GM21619 (cell line): Measurements from ENCODE around the gene SECISBP2.
"Not testable (repeated sequence)": the region's sequence is repeated elsewhere in the genome, so short reads cannot be mapped to it uniquely, and the experiment has no call there.

Source experiments
- ATAC-seq: cut with Tn5 transposase; IDR thresholded peaks from one replicate; pipeline ENCODE4 v1.9.1; 2021; ENCODE audit not compliant: unreplicated experiment

Gene SECISBP2

DNA sequence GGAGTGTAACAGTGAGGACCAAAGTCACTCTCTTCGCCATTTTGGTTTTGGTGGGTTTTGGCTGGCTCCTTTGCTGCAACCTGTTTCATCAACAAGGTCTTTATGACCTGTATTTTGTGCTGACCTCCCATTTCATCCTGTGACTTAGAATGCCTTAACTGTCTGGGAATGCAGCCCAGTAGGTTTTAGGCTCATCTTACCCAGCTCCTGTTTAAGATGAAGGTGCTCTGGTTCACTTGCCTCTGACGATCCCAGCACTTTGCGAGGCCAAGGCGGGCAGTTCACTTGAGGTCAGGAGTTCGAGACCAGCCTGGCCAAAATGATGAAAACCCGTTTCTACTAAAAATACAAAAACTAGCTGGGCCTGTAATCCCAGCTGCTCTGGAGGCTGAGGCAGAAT is 9.1 kb upstream of the SECISBP2 start:
- no peak for ATAC-seq

DNA sequence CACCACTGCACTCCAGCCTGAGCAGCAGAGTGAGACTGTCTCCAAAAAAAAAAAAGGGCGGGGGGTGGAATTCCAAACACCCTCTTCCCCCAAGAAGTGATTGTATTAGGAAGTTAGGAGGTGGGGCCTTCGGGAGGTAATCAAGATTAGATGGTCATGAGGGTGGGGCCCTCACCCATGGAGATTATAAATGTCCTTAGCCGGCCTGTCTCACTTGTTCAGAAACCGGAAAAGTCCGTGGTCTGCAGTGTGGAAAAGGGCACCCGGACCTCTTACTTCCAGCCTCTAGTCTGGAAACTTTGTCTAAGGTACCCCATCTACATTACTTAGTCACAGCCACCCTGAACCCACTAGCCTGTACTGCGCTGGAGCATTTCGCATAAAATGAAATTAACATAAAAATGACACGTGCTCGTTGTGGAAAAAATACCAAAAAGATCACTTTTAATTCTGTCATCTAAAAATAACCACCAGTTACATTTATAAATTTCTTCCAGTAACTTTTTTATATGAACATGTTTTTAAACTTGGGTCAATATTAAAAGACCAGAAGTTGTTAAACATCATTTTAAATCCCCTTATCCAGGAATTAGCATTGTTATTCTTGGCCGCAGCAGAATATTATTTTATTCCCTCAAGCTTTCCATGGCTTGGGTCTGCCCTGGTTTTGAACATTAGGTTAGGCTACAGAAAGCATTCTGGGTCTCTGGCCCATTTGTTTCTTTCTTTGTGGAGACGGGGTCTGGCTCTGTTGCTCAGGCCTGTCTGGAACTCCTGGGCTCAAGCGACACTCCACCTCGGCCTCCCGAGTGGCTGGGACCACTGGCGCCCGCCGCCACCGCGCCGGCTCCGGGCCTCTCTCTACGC is 8.5 kb upstream of the SECISBP2 start:
- ATAC-seq, result no peak

GRCh38 chr9:89310475-89311345 is 7.6 kb upstream of the SECISBP2 start, which contains the start of gene CKS2:
TSS of gene CKS2 (plus strand) at chr9:89311195. CDS start at chr9:89311293, 98 bp downstream.
- ATAC-seq, result peak; percentile 89

GRCh38 chr9:89311346-89312221 is 6.7 kb upstream of the SECISBP2 start:
- no peak for ATAC-seq

DNA sequence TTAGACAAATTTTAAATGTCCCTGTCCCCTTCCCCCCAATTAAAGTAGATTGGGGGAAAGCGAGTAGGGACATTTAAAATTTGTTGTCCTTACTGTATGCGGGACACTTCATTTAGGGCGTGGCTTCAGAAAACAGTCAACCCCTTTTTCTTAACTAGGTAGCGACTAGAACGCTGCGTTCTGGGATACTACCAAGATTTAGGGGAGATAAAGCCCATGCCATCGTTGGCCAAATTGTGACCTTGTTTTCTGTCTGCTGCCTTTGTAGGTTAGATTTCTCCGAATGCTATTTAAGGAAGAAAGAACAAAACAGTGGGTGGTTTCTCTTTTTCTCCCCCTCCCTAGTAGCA is 6.1 kb upstream of the SECISBP2 start:
- ATAC-seq, result no peak

DNA sequence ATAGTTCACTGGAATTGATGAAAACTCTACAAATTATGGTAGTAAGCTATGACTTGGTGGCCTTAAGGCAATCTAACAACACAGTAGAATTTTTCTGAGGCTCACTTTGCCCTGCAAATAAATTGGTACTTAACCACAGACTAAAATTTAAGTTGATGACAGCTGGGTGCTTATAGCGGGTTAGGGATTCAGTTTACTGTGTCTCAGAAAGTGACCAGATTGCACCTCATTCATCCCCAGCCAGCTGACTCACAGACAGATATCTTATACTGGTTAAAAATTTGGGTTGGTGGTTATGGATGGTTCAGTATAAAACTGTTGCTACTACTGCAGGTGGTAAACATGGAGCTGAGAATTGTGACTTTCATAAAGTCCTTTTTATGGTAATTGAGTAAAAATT is 4.5 kb upstream of the SECISBP2 start:
- no peak for ATAC-seq

- ATAC-seq, result no peak
These were observed 3.3 kb upstream of the SECISBP2 start for GRCh38 chr9:89314955-89315354.

- ATAC-seq, result no peak
These were observed 2.8 kb upstream of the SECISBP2 start for GRCh38 chr9:89315482-89315881.

DNA sequence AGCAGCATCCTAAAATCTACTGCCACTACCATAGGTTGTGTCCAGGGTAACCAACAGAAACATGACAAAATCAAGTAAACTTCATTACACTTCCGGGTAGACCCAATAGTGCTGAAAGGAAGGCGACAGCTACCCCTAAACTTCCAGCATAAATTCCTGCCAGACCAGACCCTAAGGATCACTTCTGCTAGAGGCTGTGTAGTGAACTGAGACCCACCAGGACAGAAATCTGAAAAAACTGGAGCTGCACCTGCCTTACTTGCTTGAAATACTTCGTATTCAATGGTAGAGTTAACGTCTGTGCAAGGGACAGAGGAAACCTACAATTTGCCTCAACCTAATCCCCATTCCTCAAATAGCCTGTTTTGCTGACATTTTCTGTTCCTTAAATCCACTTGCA is 1.0 kb upstream of the SECISBP2 start:
- no peak for ATAC-seq

DNA sequence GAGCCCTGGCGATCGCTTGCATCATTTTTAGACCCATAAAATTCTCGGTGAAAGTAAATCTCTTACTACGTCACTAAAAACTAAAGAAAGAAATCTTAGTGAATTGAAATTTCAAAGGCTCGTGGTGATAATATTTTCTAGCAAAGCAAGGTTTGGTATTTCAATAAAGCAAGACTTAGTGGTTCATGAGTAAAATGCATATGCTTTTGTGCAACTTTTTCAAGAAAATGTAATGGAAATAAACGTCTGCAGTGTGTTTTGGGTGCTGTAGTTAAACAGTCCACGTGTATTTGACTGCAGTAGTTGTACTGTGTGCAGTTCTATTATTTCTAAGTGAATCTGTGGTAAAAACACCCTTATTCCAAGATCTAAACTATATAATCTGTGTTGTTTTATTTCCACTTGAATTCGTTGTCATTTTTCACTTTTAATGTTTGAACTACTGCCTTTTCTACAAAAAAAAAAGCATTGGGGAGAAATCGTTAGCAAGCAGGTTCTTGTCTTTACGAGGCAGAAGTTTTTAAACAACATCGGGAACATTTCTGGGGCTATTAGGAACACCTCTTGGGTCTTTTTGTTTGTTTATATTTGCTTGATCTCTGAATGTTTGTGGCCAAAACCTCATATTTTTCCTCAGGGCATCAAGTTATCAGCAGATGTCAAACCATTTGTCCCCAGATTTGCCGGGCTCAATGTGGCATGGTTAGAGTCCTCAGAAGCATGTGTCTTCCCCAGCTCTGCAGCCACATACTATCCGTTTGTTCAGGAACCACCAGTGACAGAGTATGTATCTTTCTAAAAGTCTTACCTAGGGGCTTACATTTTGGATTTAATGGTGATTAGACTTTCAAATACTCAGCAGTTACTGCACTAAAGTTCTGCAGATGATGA is 960 bp downstream of the SECISBP2 start:
- ATAC-seq, result no peak

- no peak for ATAC-seq
These were observed 5.1 kb downstream of the SECISBP2 start for GRCh38 chr9:89323390-89323789.

GRCh38 chr9:89325733-89326132 is 7.4 kb downstream of the SECISBP2 start:
- no peak for ATAC-seq

- no peak for ATAC-seq
These were observed 9.8 kb downstream of the SECISBP2 start for GRCh38 chr9:89328064-89328463.

DNA sequence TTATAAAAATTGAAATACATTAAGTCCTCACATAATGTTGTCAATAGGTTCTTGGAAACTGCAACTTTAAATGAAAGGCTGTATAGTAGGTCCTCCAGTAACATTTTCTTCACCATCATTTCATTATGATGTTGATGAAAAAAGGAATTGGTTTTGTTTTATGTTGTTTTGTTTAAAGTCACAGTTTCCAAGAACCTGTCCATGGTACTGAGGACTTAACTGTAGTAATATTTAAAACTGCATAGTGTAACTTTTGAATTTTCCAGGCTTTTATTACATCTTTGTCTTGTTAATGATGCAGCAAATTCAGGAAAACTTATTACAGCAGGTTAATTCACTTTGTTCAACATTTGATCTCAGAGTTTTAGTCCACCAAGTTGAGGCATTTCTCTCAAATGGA is 11.6 kb downstream of the SECISBP2 start:
- ATAC-seq, result no peak

DNA sequence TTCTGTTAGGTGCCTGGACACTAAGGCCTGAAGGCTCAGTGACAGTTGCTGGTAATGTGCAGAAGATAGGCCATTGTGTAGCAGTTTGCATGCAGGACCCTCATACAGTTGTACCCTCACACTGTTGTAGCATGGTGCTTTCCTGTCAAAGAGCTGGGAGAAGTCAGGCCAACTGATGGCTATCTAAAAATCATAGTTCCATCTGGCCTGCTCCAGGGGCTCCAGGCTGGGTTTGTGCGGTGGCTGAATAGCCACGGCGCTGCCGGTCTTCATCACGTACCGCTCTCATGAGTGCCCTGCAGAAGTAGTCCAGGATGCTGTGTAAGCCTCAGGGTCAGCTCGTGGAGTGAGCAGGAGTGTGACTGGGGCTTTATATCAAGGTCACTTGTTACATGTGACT is 12.2 kb downstream of the SECISBP2 start:
- ATAC-seq, result no peak

- no peak for ATAC-seq
These were observed 21.5 kb downstream of the SECISBP2 start for GRCh38 chr9:89339807-89340206.

- ATAC-seq, result peak; percentile 79
These were observed 22.0 kb downstream of the SECISBP2 start for GRCh38 chr9:89340332-89340731.

GRCh38 chr9:89342213-89342612 is 23.9 kb downstream of the SECISBP2 start:
- ATAC-seq, result no peak

DNA sequence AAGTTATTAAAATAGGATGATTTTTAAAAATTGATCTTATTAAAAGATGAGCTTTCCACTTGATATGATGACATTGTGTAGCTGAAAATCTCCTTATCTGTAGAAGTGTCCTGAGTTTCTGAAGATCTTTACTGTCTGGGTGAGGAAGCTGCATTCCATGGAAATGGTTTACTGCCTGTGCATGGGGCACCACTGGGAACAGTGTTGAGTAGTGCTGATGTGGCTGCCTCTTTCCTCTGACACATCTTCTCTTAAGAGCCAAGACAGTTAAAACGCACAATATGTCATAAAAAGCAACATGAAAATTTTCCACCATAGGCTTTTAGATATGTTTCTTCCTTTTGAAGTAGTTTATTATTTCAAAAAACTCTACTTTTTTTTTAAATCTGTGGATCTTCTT is 24.6 kb downstream of the SECISBP2 start:
- ATAC-seq, result no peak

- ATAC-seq, result not testable (repeated sequence)
These were observed 25.5 kb downstream of the SECISBP2 start for GRCh38 chr9:89343812-89344211.
